ENCODE results near the gene KCNMB2.

Gene KCNMB2

DNA sequence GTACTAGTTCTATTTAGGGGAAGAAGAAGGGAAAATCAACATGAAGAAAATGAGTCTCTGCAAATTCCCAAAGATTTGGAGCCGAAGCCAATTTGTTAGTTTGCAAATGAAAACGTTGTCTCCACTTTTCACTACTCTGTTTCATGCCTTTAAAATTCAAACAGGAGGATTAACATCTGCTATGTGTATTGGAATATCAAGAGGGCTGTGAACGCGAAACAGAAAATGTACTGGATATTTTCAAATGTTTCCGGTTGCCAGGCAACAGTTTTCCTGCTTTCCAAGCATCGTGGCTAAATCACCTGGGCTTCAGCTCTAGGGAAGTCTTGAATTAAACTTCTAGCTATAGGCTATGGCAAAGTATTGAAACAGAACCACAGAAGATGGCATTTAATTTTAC is 172.8 kb downstream of the KCNMB2 start:
- TF ChIP-seq, protein P1, sequence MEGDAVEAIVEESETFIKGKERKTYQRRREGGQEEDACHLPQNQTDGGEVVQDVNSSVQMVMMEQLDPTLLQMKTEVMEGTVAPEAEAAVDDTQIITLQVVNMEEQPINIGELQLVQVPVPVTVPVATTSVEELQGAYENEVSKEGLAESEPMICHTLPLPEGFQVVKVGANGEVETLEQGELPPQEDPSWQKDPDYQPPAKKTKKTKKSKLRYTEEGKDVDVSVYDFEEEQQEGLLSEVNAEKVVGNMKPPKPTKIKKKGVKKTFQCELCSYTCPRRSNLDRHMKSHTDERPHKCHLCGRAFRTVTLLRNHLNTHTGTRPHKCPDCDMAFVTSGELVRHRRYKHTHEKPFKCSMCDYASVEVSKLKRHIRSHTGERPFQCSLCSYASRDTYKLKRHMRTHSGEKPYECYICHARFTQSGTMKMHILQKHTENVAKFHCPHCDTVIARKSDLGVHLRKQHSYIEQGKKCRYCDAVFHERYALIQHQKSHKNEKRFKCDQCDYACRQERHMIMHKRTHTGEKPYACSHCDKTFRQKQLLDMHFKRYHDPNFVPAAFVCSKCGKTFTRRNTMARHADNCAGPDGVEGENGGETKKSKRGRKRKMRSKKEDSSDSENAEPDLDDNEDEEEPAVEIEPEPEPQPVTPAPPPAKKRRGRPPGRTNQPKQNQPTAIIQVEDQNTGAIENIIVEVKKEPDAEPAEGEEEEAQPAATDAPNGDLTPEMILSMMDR (IDR thresholded peaks at IDR 0.05; ENCODE audit: low read depth, low read length), result no peak
- TF ChIP-seq EZH2phosphoT487 (IDR thresholded peaks at IDR 0.05; ENCODE audit: low read depth), result no peak
- Histone ChIP-seq H3K9ac (ENCODE audit: low read length) (no peak overlapping the region), H3K79me2 (ENCODE audit: low read length) (no peaks in the 10 kb centered on the region), H3K4me1 (ENCODE audit: low read length) (0 out of 2 replicates have a peak, but pooled peaks cover 3% of the 10 kb centered on the region), H4K20me1 (ENCODE audit: insufficient read depth, low read length) (no peaks in the 10 kb centered on the region), H3K27ac (ENCODE audit: low read length) (no peak overlapping the region), H2AFZ (ENCODE audit: low read depth, low read length) (no peak overlapping the region), H3K9me3 (ENCODE audit: insufficient read depth, low read length) (no peaks in the 10 kb centered on the region), H3K4me3 (ENCODE audit: low read length) (no peak overlapping the region), H3K4me2 (ENCODE audit: low read length) (no peak overlapping the region), H3K27me3 (ENCODE audit: low read depth, low read length) (no peaks in the 10 kb centered on the region), H3K36me3 (replicated peaks; ENCODE audit: low read depth, low read length) (no peaks in the 10 kb centered on the region)

DNA sequence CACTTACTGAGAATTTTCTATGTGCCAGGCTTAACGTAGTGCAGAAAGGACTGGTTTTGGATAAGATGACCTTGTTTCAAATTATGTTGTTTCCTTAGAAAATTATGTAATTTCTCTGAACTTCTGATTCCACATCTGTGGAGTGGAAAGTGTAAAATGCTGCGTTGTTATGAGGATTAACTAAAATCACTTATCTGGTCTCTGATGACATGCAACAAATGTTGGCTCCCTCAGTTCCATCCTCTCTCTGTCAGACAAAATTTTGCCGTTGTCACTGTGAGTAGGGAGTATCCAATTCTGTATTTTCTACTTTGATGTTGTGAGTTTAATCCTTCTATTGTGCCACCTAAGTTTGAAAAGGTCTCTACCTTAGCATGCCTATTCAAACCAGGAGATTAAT is 175.5 kb downstream of the KCNMB2 start:
- no peak overlapping the region for H3K4me2 ChIP-seq (ENCODE audit: low read length)
- H2AFZ ChIP-seq (ENCODE audit: low read depth, low read length), result no peak overlapping the region
- H3K79me2 ChIP-seq (ENCODE audit: low read length), result no peaks in the 10 kb centered on the region
- no peak overlapping the region for H3K4me3 ChIP-seq (ENCODE audit: low read length)
- H4K20me1 ChIP-seq (ENCODE audit: insufficient read depth, low read length), result no peaks in the 10 kb centered on the region
- 0 out of 2 replicates have a peak, but pooled peaks cover 3% of the 10 kb centered on the region for H3K4me1 ChIP-seq (ENCODE audit: low read length)
- H3K27ac ChIP-seq (ENCODE audit: low read length), result no peak overlapping the region
- no peaks in the 10 kb centered on the region for H3K9me3 ChIP-seq (ENCODE audit: insufficient read depth, low read length)
- no peak for TF ChIP-seq EZH2phosphoT487 (IDR thresholded peaks at IDR 0.05; ENCODE audit: low read depth)
- TF ChIP-seq, protein P1 (IDR thresholded peaks at IDR 0.05; ENCODE audit: low read depth, low read length), result no peak
- no peaks in the 10 kb centered on the region for H3K27me3 ChIP-seq (ENCODE audit: low read depth, low read length)
- H3K36me3 ChIP-seq (replicated peaks; ENCODE audit: low read depth, low read length), result no peaks in the 10 kb centered on the region
- H3K9ac ChIP-seq (ENCODE audit: low read length), result no peak overlapping the region

DNA sequence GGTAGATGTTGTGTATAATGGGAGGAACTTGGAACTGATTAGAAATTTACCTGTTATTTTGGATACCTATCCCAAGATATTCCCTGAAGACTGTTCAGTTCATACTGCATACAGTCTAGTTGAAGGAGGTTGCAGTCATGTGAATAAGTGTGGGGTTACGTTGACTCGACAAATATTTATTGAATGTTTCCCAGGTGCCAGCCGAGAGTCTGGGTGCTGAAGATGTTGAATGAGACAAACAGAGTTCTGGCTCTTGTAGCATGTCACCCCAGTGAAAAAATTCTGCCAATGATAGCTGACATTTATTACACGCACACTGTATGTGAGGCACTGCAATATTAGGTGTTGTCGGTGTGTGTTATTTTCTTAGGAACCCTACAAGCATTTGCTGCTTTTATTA is 176.0 kb downstream of the KCNMB2 start:
- Histone ChIP-seq H3K4me1 (ENCODE audit: low read length) (0 out of 2 replicates have a peak, but pooled peaks cover 3% of the 10 kb centered on the region), H4K20me1 (ENCODE audit: insufficient read depth, low read length) (no peaks in the 10 kb centered on the region), H3K27me3 (ENCODE audit: low read depth, low read length) (no peaks in the 10 kb centered on the region), H3K4me2 (ENCODE audit: low read length) (no peak overlapping the region), H3K4me3 (ENCODE audit: low read length) (no peak overlapping the region), H3K79me2 (ENCODE audit: low read length) (no peaks in the 10 kb centered on the region), H2AFZ (ENCODE audit: low read depth, low read length) (no peak overlapping the region), H3K27ac (ENCODE audit: low read length) (no peak overlapping the region), H3K36me3 (replicated peaks; ENCODE audit: low read depth, low read length) (no peaks in the 10 kb centered on the region), H3K9me3 (ENCODE audit: insufficient read depth, low read length) (no peaks in the 10 kb centered on the region), H3K9ac (ENCODE audit: low read length) (no peak overlapping the region)
- no peak for TF ChIP-seq EZH2phosphoT487 (IDR thresholded peaks at IDR 0.05; ENCODE audit: low read depth)
- TF ChIP-seq, protein P1 (IDR thresholded peaks at IDR 0.05; ENCODE audit: low read depth, low read length), result no peak

DNA sequence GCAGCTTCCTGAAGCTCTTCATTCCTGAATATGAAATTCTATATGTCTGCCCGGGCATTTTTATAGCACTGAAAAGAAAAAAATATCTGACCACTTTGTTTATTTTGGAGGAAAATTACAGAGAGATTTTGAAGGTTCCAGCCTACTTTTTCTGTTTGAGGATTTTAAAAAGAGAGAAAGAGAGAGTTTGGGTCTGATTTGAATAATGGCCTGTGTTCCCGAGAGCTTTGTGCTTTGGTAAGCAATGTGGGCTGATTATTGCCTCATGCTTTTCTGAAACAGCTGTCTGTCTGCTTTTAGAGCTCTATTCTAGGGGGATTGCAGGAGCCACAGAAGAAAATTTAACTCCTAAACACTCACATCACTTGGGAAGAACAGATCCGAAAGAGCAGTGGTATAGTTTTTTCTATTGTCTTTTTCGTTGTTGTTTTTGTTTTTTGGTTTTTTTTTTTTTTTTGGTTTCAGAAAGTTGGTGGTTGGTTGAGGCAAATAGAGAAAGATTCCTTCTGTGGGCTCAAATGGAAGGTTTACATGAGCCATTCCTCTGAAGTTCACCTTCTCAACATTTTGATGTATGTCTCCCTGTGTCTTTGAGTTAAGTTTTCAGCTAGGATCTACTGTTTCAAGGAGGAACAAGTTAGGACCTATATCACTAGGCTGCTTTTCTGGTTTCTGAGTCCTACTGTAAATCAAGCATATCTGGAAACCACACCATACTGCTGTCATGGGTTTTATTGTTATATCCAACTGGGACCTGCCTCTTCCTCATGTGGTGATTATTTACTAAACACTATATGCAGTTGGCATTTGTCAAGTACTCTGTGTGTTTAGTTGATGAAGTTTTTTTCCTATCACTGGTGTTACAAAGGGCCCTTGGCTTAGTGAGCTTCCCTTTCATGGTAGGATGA is 178.9 kb downstream of the KCNMB2 start:
- no peak for TF ChIP-seq EZH2phosphoT487 (IDR thresholded peaks at IDR 0.05; ENCODE audit: low read depth)
- TF ChIP-seq, protein P1 (IDR thresholded peaks at IDR 0.05; ENCODE audit: low read depth, low read length), result no peak
- Histone ChIP-seq H3K36me3 (replicated peaks; ENCODE audit: low read depth, low read length) (no peaks in the 10 kb centered on the region), H3K9me3 (ENCODE audit: insufficient read depth, low read length) (no peaks in the 10 kb centered on the region), H3K4me3 (ENCODE audit: low read length) (no peak overlapping the region), H4K20me1 (ENCODE audit: insufficient read depth, low read length) (no peaks in the 10 kb centered on the region), H3K4me2 (ENCODE audit: low read length) (no peak overlapping the region), H3K4me1 (ENCODE audit: low read length) (no peaks in the 10 kb centered on the region), H3K27me3 (ENCODE audit: low read depth, low read length) (no peaks in the 10 kb centered on the region), H3K27ac (ENCODE audit: low read length) (no peak overlapping the region), H2AFZ (ENCODE audit: low read depth, low read length) (no peak overlapping the region), H3K9ac (ENCODE audit: low read length) (no peak overlapping the region), H3K79me2 (ENCODE audit: low read length) (no peaks in the 10 kb centered on the region)

Data from OCI-LY3 (cell line).